Testis (tissue), 2 donors: ENCODE results near the gene CD59.

Experiments
- POLR2A ChIP-seq: fragments of 450-650 bp; IDR thresholded peaks from one replicate; pipeline ENCODE4 v1.6.1; 2017; ENCODE audit warnings: antibody characterized with exemption, mild to moderate bottlenecking, moderate library complexity
- TF ChIP-seq, protein P1 (sequence below), 3 experiments: fragments of 450-650 bp in 2 of 3; fragments of 200-600 bp in 1 of 3; sonication (generic) in 1 of 3; IDR thresholded peaks; one replicate each; pipeline ENCODE4 v1.5.1; 2016 to 2019; ENCODE audit warnings: antibody characterized with exemption in 3 of 3, mild to moderate bottlenecking in 2 of 3, moderate library complexity in 1 of 3

DNA sequence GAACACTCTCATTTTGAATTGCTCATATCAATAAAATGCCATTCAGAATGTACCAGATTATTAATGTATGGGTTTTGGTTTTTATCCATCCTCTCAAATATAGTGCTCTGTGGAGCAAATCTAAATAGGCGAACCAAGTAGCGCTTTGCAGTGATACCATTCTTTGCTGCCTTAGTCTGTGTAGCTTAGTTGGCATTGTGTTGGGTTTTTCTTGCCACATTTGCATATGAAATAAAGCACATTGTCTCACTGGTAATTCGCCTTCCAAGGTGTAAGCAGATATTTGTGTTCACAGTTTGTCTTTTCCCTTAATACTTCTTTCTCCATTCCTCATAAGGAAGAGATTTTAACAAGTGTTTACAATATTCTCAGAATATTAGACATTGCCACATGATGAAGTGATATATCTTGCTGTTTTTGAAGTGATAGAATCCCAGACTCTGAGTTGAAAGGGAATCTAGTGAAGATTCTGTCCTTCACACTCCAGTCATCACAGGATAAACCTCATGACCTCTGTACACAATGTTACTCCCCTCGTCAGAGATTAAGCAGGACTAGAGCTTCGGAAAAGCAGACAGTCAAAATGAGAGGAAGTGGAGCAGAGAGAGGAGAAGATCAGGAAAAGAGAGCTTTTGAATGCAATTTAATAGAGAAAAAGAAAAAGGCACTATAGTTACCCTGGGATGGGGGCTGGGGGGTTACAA lies 52.1 kb downstream of the CD59 start:
- no peak for TF ChIP-seq POLR2A
- TF ChIP-seq, protein P1, sequence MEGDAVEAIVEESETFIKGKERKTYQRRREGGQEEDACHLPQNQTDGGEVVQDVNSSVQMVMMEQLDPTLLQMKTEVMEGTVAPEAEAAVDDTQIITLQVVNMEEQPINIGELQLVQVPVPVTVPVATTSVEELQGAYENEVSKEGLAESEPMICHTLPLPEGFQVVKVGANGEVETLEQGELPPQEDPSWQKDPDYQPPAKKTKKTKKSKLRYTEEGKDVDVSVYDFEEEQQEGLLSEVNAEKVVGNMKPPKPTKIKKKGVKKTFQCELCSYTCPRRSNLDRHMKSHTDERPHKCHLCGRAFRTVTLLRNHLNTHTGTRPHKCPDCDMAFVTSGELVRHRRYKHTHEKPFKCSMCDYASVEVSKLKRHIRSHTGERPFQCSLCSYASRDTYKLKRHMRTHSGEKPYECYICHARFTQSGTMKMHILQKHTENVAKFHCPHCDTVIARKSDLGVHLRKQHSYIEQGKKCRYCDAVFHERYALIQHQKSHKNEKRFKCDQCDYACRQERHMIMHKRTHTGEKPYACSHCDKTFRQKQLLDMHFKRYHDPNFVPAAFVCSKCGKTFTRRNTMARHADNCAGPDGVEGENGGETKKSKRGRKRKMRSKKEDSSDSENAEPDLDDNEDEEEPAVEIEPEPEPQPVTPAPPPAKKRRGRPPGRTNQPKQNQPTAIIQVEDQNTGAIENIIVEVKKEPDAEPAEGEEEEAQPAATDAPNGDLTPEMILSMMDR (IDR thresholded peaks at IDR 0.05) = no peak
